Gastroesophageal sphincter (tissue), 3 donors: ENCODE data around the gene AGPAT4.
"Not testable (repeated sequence)": the region's sequence is repeated elsewhere in the genome, so short reads cannot be mapped to it uniquely, and the experiment has no call there.

ENCODE experiments used
- CTCF ChIP-seq, 4 experiments: fragments of 200-600 bp in 2 of 4; fragments of 450-650 bp in 2 of 4; sonication (generic) in 1 of 4; IDR thresholded peaks; one replicate each; pipeline ENCODE4 v1.5.1; 2017 to 2019; ENCODE audit warnings: antibody characterized with exemption in 4 of 4, mild to moderate bottlenecking in 2 of 4, moderate library complexity in 2 of 4
- EP300 ChIP-seq: sonication (generic); formaldehyde crosslinking; IDR thresholded peaks from one replicate; pipeline ENCODE4 v1.6.1; 2017; ENCODE audit warnings: antibody characterized with exemption, mild to moderate bottlenecking
- POLR2AphosphoS5 ChIP-seq: sonication (generic); formaldehyde crosslinking; IDR thresholded peaks from one replicate; pipeline ENCODE4 v1.6.1; 2017; ENCODE audit warnings: antibody characterized with exemption

GRCh38 chr6:161315246-161315917 is 41.5 kb upstream of the AGPAT4 start:
- not testable (repeated sequence) for TF ChIP-seq CTCF (IDR thresholded peaks at IDR 0.05); POLR2AphosphoS5; EP300
